Measurements from ENCODE around the gene MYH11.

The MYH11 gene

DNA sequence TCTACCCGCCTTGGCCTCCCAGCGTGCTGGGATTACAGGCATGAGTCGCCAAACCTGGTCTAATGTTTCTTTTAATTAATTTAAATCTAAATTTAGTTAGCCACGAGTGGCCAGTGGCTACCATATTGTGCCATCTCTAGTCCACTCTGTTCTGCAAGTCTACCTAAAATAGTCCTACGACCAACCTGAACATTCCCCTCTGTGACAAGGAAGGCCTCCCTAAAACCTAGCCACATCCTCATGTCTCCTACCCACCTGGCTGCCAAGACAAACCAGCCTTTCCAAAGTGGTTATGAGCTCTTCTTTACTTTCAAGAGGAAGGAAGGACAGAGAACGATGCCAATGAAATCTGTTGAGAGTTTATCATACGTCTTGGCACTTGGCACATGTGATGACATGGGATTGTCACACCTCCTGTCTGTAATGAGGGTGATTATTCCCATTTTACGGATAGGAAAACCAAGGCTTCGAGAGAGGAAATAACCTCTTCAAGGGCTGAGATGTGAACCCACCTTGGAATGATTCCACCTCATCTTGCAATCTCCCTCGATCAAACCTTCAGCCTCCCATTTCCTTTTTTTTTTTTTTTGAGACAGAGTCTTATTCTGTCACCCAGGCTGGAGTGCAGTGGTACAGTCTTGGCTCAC is 19.7 kb downstream of the MYH11 start:
- no peak for DNase-seq (ENCODE audit: low read depth, low spot score)
- TF ChIP-seq, protein P1, sequence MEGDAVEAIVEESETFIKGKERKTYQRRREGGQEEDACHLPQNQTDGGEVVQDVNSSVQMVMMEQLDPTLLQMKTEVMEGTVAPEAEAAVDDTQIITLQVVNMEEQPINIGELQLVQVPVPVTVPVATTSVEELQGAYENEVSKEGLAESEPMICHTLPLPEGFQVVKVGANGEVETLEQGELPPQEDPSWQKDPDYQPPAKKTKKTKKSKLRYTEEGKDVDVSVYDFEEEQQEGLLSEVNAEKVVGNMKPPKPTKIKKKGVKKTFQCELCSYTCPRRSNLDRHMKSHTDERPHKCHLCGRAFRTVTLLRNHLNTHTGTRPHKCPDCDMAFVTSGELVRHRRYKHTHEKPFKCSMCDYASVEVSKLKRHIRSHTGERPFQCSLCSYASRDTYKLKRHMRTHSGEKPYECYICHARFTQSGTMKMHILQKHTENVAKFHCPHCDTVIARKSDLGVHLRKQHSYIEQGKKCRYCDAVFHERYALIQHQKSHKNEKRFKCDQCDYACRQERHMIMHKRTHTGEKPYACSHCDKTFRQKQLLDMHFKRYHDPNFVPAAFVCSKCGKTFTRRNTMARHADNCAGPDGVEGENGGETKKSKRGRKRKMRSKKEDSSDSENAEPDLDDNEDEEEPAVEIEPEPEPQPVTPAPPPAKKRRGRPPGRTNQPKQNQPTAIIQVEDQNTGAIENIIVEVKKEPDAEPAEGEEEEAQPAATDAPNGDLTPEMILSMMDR (IDR thresholded peaks at IDR 0.05; ENCODE audit: low read depth, low read length): no peak
- in situ Hi-C loops (cut with HindIII; ENCODE audit: low sequenced_read_pairs): no loop called here
- H3K4me3 ChIP-seq (ENCODE audit: low read depth, low read length): no peak overlapping the region

DNA sequence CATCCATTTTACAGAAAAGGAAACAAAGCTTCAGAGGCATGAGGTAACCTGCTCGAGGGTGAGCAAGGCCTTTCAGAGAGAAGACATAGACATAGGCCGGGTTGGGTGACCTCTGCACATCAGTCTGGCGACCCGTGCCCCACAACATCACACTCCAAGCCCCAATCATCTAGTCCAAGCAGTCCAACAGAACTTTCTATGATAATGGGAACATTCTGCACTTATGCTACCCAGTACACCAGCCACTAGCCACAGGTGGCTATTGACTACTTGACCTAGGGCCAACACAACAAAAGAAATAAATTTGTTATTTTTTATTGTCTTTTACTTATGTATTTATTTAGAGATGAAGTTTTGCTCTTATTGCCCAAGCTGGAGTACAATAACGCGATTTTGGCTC is 20.8 kb downstream of the MYH11 start:
- no peak overlapping the region for H3K4me3 ChIP-seq (ENCODE audit: low read depth, low read length)
- TF ChIP-seq, protein P1 (IDR thresholded peaks at IDR 0.05; ENCODE audit: low read depth, low read length): no peak
- no peak for DNase-seq (ENCODE audit: low read depth, low spot score)
- in situ Hi-C loops (cut with HindIII; ENCODE audit: low sequenced_read_pairs): no loop called here

DNA sequence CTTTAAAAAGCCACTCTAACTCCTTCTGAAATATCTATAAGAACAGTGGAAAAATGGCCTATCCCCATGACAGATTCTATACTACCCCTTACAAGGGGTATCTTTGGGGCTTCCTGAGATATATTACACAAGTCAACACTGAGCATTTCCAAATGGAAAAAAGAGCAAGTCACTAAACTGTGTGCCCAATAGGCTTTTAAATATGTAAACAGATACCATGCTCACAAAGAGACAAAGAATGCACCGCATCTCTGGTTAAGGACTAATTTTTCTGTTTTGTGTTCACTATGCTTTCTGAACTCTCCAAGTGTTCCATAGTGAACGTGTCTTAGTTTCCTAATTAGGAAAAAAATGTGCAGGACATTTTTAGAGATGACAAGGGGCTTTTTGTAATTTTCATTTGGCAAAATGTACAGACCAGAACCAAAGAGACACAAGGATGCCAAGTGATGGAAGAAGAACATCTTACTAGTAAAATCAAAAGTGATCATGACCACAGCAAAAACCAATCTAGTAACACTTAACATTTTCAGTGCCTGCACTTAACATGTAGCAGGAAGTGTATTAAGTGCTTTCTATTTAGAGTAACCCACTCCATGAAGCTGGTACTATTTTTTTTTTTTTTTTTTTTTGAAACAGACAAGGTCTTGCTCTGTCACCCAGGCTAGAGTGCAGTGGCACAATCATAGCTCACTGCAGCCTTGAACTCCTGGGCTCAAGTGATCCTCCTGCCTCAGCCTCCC is 21.5 kb downstream of the MYH11 start:
- H3K4me3 ChIP-seq (ENCODE audit: low read depth, low read length): no peak overlapping the region
- in situ Hi-C loops (cut with HindIII; ENCODE audit: low sequenced_read_pairs): no loop called here
- TF ChIP-seq, protein P1 (IDR thresholded peaks at IDR 0.05; ENCODE audit: low read depth, low read length): no peak
- no peak for DNase-seq (ENCODE audit: low read depth, low spot score)

DNA sequence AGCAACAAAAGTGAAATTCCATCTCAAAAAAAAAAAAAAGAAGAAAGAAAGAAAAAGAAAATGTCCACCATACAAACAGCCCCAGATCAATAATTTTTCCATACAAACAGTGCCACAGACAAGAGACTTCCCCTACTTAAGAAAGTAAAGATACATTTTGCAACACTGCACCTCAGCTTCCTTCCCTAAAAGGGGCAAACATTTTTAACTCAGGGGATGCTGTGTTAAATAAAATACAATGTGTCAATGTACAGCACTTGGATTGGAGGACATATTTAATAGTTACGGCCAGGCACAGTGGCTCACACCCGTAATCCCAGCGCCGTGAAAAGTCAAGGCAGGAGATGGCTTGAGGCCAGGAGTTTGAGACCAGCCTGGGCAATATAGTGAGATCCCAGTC is 22.3 kb downstream of the MYH11 start:
- DNase-seq (ENCODE audit: low read depth, low spot score): no peak
- in situ Hi-C loops (cut with HindIII; ENCODE audit: low sequenced_read_pairs): no loop called here

DNA sequence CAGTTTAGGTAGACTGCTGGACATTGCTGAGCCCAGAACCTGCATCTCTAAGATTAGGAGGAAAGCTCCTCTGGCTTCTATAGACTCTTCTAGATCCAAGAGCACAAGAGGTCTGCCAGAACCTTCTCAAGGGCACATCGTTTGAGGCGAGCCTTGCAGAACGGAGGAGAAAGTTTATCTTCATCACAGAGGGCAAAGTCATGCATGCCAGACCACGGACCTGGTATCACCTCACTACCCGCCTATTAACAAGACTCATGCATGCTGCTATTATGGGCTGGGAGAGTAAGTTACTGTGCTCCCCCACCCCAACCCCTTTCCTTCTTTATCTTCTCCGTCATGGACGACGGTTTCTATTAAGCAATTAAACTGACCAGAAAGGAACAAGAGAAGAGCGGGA is 23.3 kb downstream of the MYH11 start:
- DNase-seq (ENCODE audit: low read depth, low spot score): no peak
- in situ Hi-C loops (cut with HindIII; ENCODE audit: low sequenced_read_pairs): no loop called here
- no peak overlapping the region for H3K4me3 ChIP-seq (ENCODE audit: low read depth, low read length)
- TF ChIP-seq, protein P1 (IDR thresholded peaks at IDR 0.05; ENCODE audit: low read depth, low read length): no peak

More for the DNA sequence above, 22.3 kb downstream of the MYH11 start:
- TF ChIP-seq, protein P1 (IDR thresholded peaks at IDR 0.05; ENCODE audit: low read depth, low read length): no peak
- H3K4me3 ChIP-seq (ENCODE audit: low read depth, low read length): no peak overlapping the region

DNA sequence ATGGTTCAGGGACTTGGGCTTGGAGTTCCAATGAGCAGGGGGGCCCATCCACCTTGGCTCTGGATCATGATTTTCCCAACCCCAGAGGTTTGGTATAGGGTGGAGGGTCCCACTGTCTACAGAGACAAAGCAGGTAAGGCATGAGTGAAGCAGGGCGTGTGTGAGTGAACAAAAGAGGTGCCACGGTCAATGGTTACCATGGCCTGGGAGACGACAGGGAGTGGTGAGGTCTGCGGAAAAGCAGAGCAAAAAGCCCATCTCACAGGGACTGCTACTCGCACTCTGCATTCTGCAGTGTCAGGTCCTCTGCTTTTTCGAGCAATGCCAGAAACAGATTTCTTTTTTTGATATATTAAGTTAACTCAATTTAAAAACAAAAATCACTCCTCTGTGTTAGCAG is 24.6 kb downstream of the MYH11 start:
- TF ChIP-seq, protein P1 (IDR thresholded peaks at IDR 0.05; ENCODE audit: low read depth, low read length): no peak
- no peak for DNase-seq (ENCODE audit: low read depth, low spot score)
- in situ Hi-C loops (cut with HindIII; ENCODE audit: low sequenced_read_pairs): no loop called here
- no peak overlapping the region for H3K4me3 ChIP-seq (ENCODE audit: low read depth, low read length)

Measured in astrocyte of the spinal cord (primary cell).